Astrocyte (in vitro differentiated cells and primary cell): Measurements from ENCODE around the gene ENPP7. TPM values are rescaled to one million over a fixed set of nuclear protein-coding genes. Genes with fewer than 3 reads are reported as not detected.

ENCODE experiments used
- DNase-seq: peaks from one replicate; pipeline ENCODE4 v3.0.0-alpha.2; 2010; ENCODE audit warnings: low read depth
- FAIRE-seq: peaks from 2 replicates; lab custom pipeline; 2011; peaks lifted over from hg19 to GRCh38; lab: Jason Lieb, UNC
- H2AFZ ChIP-seq: 2 replicates; pipeline ENCODE4 v1.6.0; 2012; ENCODE audit warnings: low read depth, low read length, inconsistent platforms
- H3K27ac ChIP-seq: 2 replicates; pipeline ENCODE4 v1.5.1; 2011; ENCODE audit warnings: low read depth, low read length, inconsistent platforms
- H3K27me3 ChIP-seq: 2 replicates; pipeline ENCODE4 v1.6.0; 2011; ENCODE audit warnings: low read length, inconsistent platforms; ENCODE audit not compliant: insufficient read depth
- H3K36me3 ChIP-seq: 2 replicates; pipeline ENCODE4 v1.5.1; 2011; ENCODE audit warnings: low read length, inconsistent platforms; ENCODE audit not compliant: insufficient read depth
- H3K4me1 ChIP-seq: 2 replicates; pipeline ENCODE4 v1.5.1; 2011; ENCODE audit warnings: low read length, inconsistent platforms; ENCODE audit not compliant: insufficient read depth
- H3K4me2 ChIP-seq: 2 replicates; pipeline ENCODE4 v1.6.0; 2012; ENCODE audit warnings: low read length, inconsistent platforms
- H3K4me3 ChIP-seq: 2 replicates; pipeline ENCODE4 v1.5.1; 2011; ENCODE audit warnings: low read depth, mild to moderate bottlenecking, low read length, inconsistent platforms; ENCODE audit not compliant: insufficient read depth
- H3K79me2 ChIP-seq: 2 replicates; pipeline ENCODE4 v1.6.0; 2012; ENCODE audit warnings: mild to moderate bottlenecking, low read length, inconsistent platforms; ENCODE audit not compliant: insufficient read depth
- H3K9ac ChIP-seq: 2 replicates; pipeline ENCODE4 v1.6.0; 2012; ENCODE audit warnings: mild to moderate bottlenecking, low read length, inconsistent platforms
- H3K9me3 ChIP-seq: 2 replicates; pipeline ENCODE4 v1.5.1; 2012; ENCODE audit warnings: low read depth, mild to moderate bottlenecking, low read length, inconsistent platforms; ENCODE audit not compliant: insufficient read depth
- H4K20me1 ChIP-seq: 2 replicates; pipeline ENCODE4 v1.6.0; 2012; ENCODE audit warnings: low read length, inconsistent platforms; ENCODE audit not compliant: insufficient read depth
- H3K27ac Mint-ChIP-seq: one replicate; pipeline ENCODE4 v1.8.0; 2021; ENCODE audit warnings: mild to moderate bottlenecking, mixed read lengths; ENCODE audit not compliant: unreplicated experiment
- H3K27me3 Mint-ChIP-seq: one replicate; pipeline ENCODE4 v1.8.0; 2021; ENCODE audit warnings: low read depth, mixed read lengths; ENCODE audit not compliant: unreplicated experiment
- H3K36me3 Mint-ChIP-seq: one replicate; pipeline ENCODE4 v1.8.0; 2021; ENCODE audit warnings: low read depth, mixed read lengths; ENCODE audit not compliant: unreplicated experiment
- H3K4me1 Mint-ChIP-seq: one replicate; pipeline ENCODE4 v1.8.0; 2021; ENCODE audit warnings: low read depth, mixed read lengths; ENCODE audit not compliant: unreplicated experiment
- H3K4me3 Mint-ChIP-seq: one replicate; pipeline ENCODE4 v1.8.0; 2021; ENCODE audit warnings: mild to moderate bottlenecking, moderate library complexity, mixed read lengths; ENCODE audit not compliant: unreplicated experiment
- H3K9me3 Mint-ChIP-seq: one replicate; pipeline ENCODE4 v1.8.0; 2021; ENCODE audit warnings: mild to moderate bottlenecking, mixed read lengths; ENCODE audit not compliant: unreplicated experiment
- CTCF ChIP-seq: IDR thresholded peaks from 2 replicates; pipeline ENCODE4 v1.5.1; 2011; ENCODE audit warnings: low read depth, mild to moderate bottlenecking, inconsistent platforms, low read length, moderate library complexity; ENCODE audit not compliant: insufficient read depth
- EZH2 ChIP-seq: IDR thresholded peaks from 2 replicates; pipeline ENCODE4 v1.6.1; 2012; ENCODE audit warnings: mild to moderate bottlenecking, low read length, inconsistent platforms; ENCODE audit not compliant: insufficient read depth
- total RNA-seq: library from RNA; stranded (reverse); gene quantifications from 2 replicates; pipeline ENCODE4 v1.2.1, GENCODE V29; 2021

The ENPP7 gene
- total RNA-seq, 1 donor from 2014 or later, result not detected

- Histone ChIP-seq H3K36me3 (no peaks in the 10 kb centered on the region), H3K9ac (no peak overlapping the region), H3K27me3 (peaks cover 13% of the 10 kb centered on the region), H4K20me1 (no peaks in the 10 kb centered on the region), H3K27ac (no peak overlapping the region), H3K9me3 (no peaks in the 10 kb centered on the region), H3K79me2 (no peaks in the 10 kb centered on the region), H2AFZ (no peak overlapping the region), H3K4me1 (no peaks in the 10 kb centered on the region), H3K4me3 (no peak overlapping the region), H3K4me2 (no peak overlapping the region)
- Mint-ChIP-seq H3K27ac (no peak overlapping the region), H3K4me3 (no peak overlapping the region), H3K27me3 (peaks cover 43% of the 10 kb centered on the region), H3K9me3 (no peaks in the 10 kb centered on the region), H3K4me1 (no peaks in the 10 kb centered on the region), H3K36me3 (no peaks in the 10 kb centered on the region)
- TF ChIP-seq EZH2, result no peak
- TF ChIP-seq CTCF, result no peak
- FAIRE-seq, result no peak
- no peak for DNase-seq
Observed at GRCh38 chr17:79755591-79755990, 24.8 kb downstream of the ENPP7 start.

GRCh38 chr17:79757140-79757745 lies 26.5 kb downstream of the ENPP7 start:
- no peak for DNase-seq
- Histone ChIP-seq H2AFZ (no peak overlapping the region), H3K4me3 (no peak overlapping the region), H3K27ac (no peak overlapping the region), H3K27me3 (peaks cover 10% of the 10 kb centered on the region), H3K79me2 (no peaks in the 10 kb centered on the region), H3K4me2 (no peak overlapping the region), H3K4me1 (no peaks in the 10 kb centered on the region), H3K36me3 (no peaks in the 10 kb centered on the region), H3K9ac (no peak overlapping the region), H3K9me3 (no peaks in the 10 kb centered on the region), H4K20me1 (no peaks in the 10 kb centered on the region)
- Mint-ChIP-seq H3K4me1 (no peaks in the 10 kb centered on the region), H3K9me3 (no peaks in the 10 kb centered on the region), H3K36me3 (no peaks in the 10 kb centered on the region), H3K27ac (no peak overlapping the region), H3K27me3 (peaks cover 36% of the 10 kb centered on the region), H3K4me3 (no peak overlapping the region)
- no peak for FAIRE-seq
- TF ChIP-seq CTCF, result no peak
- no peak for TF ChIP-seq EZH2

GRCh38 chr17:79758271-79758670 lies 27.5 kb downstream of the ENPP7 start:
- Histone ChIP-seq H3K27me3 (peaks cover 9% of the 10 kb centered on the region), H3K36me3 (no peaks in the 10 kb centered on the region), H3K4me3 (no peak overlapping the region), H3K9me3 (no peaks in the 10 kb centered on the region), H3K27ac (no peak overlapping the region), H3K4me2 (no peak overlapping the region), H3K4me1 (no peaks in the 10 kb centered on the region), H3K9ac (no peak overlapping the region), H2AFZ (no peak overlapping the region), H4K20me1 (no peaks in the 10 kb centered on the region), H3K79me2 (no peaks in the 10 kb centered on the region)
- H3K27me3 Mint-ChIP-seq, result peaks cover 41% of the 10 kb centered on the region
- H3K4me3 Mint-ChIP-seq, result no peak overlapping the region
- TF ChIP-seq CTCF (no peak), EZH2 (no peak)
- H3K4me1 Mint-ChIP-seq, result no peaks in the 10 kb centered on the region
- no peak overlapping the region for H3K27ac Mint-ChIP-seq
- DNase-seq (no peak), FAIRE-seq (no peak)
- no peaks in the 10 kb centered on the region for H3K36me3 Mint-ChIP-seq
- H3K9me3 Mint-ChIP-seq, result no peaks in the 10 kb centered on the region
